Activated T-cell treated with anti-CD3 and anti-CD28 coated beads, Interleukin-2, amount 50 U/mL, for 4 hours (primary cell): ENCODE data around the gene IL9R. TPM values are rescaled to one million over a fixed set of nuclear protein-coding genes. Genes with fewer than 3 reads are reported as not detected.

Experiments used
- ATAC-seq, 2 donors: fragments of 200-7000 bp; cut with Tn5 transposase; one replicate each; pipeline ENCODE4 v1.10.0; 2021
- DNase-seq: peaks from one replicate; pipeline ENCODE4 v3.0.0-alpha.2; 2020
- H3K27me3 Mint-ChIP-seq: one replicate; pipeline ENCODE4 v1.8.0; 2021; ENCODE audit warnings: low read depth, mixed read lengths
- H3K36me3 Mint-ChIP-seq: one replicate; pipeline ENCODE4 v1.8.0; 2022; ENCODE audit warnings: mixed read lengths; ENCODE audit not compliant: insufficient read depth
- H3K4me1 Mint-ChIP-seq: one replicate; pipeline ENCODE4 v1.8.0; 2021; ENCODE audit warnings: low read depth, mixed read lengths
- H3K4me3 Mint-ChIP-seq: one replicate; pipeline ENCODE4 v1.8.0; 2021; ENCODE audit warnings: mild to moderate bottlenecking, moderate library complexity, mixed read lengths
- H3K9me3 Mint-ChIP-seq: one replicate; pipeline ENCODE4 v1.8.0; 2021; ENCODE audit warnings: mixed read lengths
- total RNA-seq, 3 donors: library from RNA; stranded (reverse); gene quantifications; one replicate each; pipeline ENCODE4 v1.2.1, GENCODE V29; 2021

Gene IL9R, protein sequence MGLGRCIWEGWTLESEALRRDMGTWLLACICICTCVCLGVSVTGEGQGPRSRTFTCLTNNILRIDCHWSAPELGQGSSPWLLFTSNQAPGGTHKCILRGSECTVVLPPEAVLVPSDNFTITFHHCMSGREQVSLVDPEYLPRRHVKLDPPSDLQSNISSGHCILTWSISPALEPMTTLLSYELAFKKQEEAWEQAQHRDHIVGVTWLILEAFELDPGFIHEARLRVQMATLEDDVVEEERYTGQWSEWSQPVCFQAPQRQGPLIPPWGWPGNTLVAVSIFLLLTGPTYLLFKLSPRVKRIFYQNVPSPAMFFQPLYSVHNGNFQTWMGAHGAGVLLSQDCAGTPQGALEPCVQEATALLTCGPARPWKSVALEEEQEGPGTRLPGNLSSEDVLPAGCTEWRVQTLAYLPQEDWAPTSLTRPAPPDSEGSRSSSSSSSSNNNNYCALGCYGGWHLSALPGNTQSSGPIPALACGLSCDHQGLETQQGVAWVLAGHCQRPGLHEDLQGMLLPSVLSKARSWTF
- total RNA-seq, result 1 to 10 TPM in 1 of 3 donors, under 1 TPM in 2; 0.82 to 2.0 (median 0.98) TPM

- H3K9me3 Mint-ChIP-seq, result no peaks in the 10 kb centered on the region
- H3K4me3 Mint-ChIP-seq, result peak within 1 kb of the TSS; percentile 35
- DNase-seq, result peak; percentile 32
- no peaks in the 10 kb centered on the region for H3K36me3 Mint-ChIP-seq
- ATAC-seq, result peak; percentile 86 to 89
- H3K4me1 Mint-ChIP-seq, result peaks cover 28% of the 10 kb centered on the region
- H3K27me3 Mint-ChIP-seq, result no peaks in the 10 kb centered on the region
Measured at GRCh38 chrX:155997436-155997835, at the start of gene IL9R. Gene IL9R, plus strand, starts transcription at chrX:155997696. Its CDS starts 64 bp downstream, at chrX:155997760.

- DNase-seq, result no peak
- ATAC-seq, result no peak
- peaks cover 1% of the 10 kb centered on the region for H3K27me3 Mint-ChIP-seq
- H3K4me3 Mint-ChIP-seq, result no peak overlapping the region
- no peaks in the 10 kb centered on the region for H3K4me1 Mint-ChIP-seq
- H3K9me3 Mint-ChIP-seq, result no peaks in the 10 kb centered on the region
- H3K36me3 Mint-ChIP-seq, result peaks cover 6% of the 10 kb centered on the region
Measured at GRCh38 chrX:155949098-155949497, 48.4 kb upstream of the IL9R start.

DNA sequence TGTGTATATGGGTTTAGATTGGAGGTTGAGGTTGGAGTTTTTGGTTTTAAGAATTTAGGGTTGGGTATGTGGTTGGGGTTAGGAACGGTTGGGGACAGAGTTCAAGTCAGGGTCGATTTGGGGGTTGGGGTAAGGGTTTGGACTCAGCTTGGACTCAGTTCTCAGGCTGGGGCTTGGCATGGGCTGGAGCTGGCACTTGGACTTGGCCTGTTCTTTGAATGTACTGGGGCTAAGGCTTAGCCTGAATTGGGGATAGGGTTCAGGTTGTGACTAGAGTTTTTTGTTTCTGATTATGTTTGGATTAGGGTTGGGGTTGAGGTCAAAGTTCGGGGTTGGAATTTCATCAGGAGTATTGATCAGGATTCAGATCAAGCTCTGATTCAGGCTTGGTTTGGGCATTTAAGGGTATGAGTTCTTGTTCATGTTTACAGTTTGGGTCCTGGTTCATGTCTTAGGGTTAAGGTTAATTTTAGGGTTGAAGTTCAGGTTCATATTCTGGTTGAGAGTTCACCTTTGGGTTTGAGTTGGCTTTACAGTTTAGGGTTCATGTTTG is 46.2 kb upstream of the IL9R start:
- Mint-ChIP-seq H3K9me3 (no peaks in the 10 kb centered on the region), H3K27me3 (peaks cover 2% of the 10 kb centered on the region), H3K4me1 (no peaks in the 10 kb centered on the region), H3K36me3 (peaks cover under 1% of the 10 kb centered on the region), H3K4me3 (no peak overlapping the region)
- ATAC-seq (no peak), DNase-seq (no peak)

DNA sequence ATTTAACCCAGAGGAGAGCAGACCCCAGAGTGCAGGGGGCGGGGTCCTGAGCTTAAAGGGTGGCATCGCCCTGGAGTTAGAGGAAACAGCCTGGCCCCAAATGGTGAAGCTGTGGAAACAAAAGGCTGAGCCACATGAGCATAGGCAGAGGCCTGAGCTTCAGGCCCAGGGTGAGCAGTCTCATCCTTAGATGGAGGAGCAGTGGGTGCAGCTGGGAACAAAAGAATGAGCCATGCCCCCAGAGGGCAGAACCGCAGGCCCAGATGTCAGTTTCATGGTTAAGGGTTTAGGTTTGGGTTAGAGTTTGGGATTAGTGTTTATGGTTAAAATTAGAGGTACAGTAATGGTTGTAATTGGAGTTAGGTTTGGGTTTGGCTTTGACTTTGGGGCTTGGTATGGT is 44.4 kb upstream of the IL9R start:
- DNase-seq (no peak), ATAC-seq (no peak)
- H3K9me3 Mint-ChIP-seq, result no peaks in the 10 kb centered on the region
- H3K4me3 Mint-ChIP-seq, result no peak overlapping the region
- no peaks in the 10 kb centered on the region for H3K36me3 Mint-ChIP-seq
- peaks cover 2% of the 10 kb centered on the region for H3K27me3 Mint-ChIP-seq
- H3K4me1 Mint-ChIP-seq, result no peaks in the 10 kb centered on the region

DNA sequence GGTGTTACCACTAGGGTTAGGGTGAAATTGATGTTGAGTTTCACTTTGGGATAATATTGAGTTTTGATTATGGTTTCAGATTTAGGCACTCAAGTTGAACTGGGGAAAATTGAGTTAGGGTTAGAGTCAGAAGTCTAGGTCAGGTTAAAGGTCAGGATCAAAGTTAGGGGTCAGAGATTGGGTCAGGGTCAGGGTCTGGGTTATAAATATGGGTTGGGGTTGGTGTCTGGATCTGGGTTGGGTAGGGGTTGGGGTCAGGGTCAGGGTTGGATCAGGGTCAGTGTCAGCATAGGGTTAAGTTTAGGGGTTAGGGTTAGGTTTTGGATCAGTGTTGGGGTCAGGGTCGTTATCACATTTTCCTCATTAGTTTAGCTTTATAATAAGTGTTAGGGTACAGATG is 42.7 kb upstream of the IL9R start:
- H3K36me3 Mint-ChIP-seq, result no peaks in the 10 kb centered on the region
- no peak overlapping the region for H3K4me3 Mint-ChIP-seq
- peaks cover 2% of the 10 kb centered on the region for H3K27me3 Mint-ChIP-seq
- no peak for ATAC-seq
- no peaks in the 10 kb centered on the region for H3K4me1 Mint-ChIP-seq
- H3K9me3 Mint-ChIP-seq, result no peaks in the 10 kb centered on the region
- DNase-seq, result no peak

- Mint-ChIP-seq H3K36me3 (no peaks in the 10 kb centered on the region), H3K4me1 (no peaks in the 10 kb centered on the region), H3K9me3 (no peaks in the 10 kb centered on the region), H3K4me3 (no peak overlapping the region), H3K27me3 (peaks cover 2% of the 10 kb centered on the region)
- DNase-seq, result no peak
- no peak for ATAC-seq
Measured at GRCh38 chrX:155956099-155956498, 41.4 kb upstream of the IL9R start.

- H3K9me3 Mint-ChIP-seq, result no peaks in the 10 kb centered on the region
- no peak overlapping the region for H3K4me3 Mint-ChIP-seq
- no peaks in the 10 kb centered on the region for H3K36me3 Mint-ChIP-seq
- no peaks in the 10 kb centered on the region for H3K4me1 Mint-ChIP-seq
- no peak for DNase-seq
- peaks cover 2% of the 10 kb centered on the region for H3K27me3 Mint-ChIP-seq
- ATAC-seq, result no peak
Measured at GRCh38 chrX:155956649-155957048, 40.8 kb upstream of the IL9R start.

GRCh38 chrX:155957843-155958242 is 39.7 kb upstream of the IL9R start:
- no peak for ATAC-seq
- Mint-ChIP-seq H3K4me1 (no peaks in the 10 kb centered on the region), H3K27me3 (peaks cover 2% of the 10 kb centered on the region), H3K9me3 (no peaks in the 10 kb centered on the region), H3K36me3 (no peaks in the 10 kb centered on the region), H3K4me3 (no peak overlapping the region)
- no peak for DNase-seq

GRCh38 chrX:155959018-155959587 is 38.4 kb upstream of the IL9R start:
- DNase-seq (no peak), ATAC-seq (no peak)
- Mint-ChIP-seq H3K4me1 (no peaks in the 10 kb centered on the region), H3K36me3 (no peaks in the 10 kb centered on the region), H3K27me3 (peaks cover 6% of the 10 kb centered on the region), H3K9me3 (peaks cover 6% of the 10 kb centered on the region), H3K4me3 (no peak overlapping the region)

DNA sequence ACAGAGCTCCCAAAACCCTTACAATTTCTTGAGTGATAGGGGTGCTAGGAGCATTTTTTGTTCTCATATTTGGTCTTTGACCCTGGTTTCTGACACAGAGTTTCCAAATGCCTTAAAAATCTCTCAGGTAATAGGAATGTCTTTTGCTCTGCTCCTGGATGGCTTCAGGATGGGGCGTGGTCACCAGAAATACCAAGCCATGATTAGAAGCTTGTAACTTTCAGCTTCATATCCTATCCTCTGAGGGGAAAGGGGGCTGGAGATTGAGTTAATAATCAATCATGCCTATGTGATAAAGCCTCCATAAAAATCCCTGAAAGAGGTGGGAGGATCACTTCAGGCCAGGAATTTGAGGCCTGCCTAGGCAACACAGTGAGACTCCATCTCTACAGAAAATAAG is 34.6 kb upstream of the IL9R start:
- Mint-ChIP-seq H3K36me3 (no peaks in the 10 kb centered on the region), H3K9me3 (peaks cover 16% of the 10 kb centered on the region), H3K4me3 (no peak overlapping the region), H3K4me1 (no peaks in the 10 kb centered on the region), H3K27me3 (peaks cover 6% of the 10 kb centered on the region)
- ATAC-seq (no peak), DNase-seq (no peak)

DNA sequence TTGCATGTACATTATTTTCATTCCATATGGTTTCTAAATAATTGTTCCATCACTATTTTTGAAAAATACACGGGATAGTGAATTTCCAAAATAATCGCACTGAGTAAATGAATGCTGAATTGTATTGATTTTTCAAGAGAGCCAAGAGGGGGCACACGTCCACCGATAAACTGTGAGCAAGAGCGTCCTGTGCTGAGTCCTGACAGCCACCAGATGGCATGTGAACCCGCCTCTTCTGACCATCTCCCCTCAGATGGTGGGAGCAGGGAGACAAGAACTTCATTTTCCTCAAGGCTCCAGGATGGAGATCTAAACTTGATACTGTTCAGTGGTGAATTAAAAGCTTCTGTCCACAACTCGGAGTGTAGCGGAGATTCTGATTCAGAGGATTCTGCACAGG is 30.6 kb upstream of the IL9R start:
- peaks cover 2% of the 10 kb centered on the region for H3K4me1 Mint-ChIP-seq
- H3K36me3 Mint-ChIP-seq, result no peaks in the 10 kb centered on the region
- peak; percentile 51 to 52 for ATAC-seq
- H3K27me3 Mint-ChIP-seq, result peaks cover 11% of the 10 kb centered on the region
- no peak for DNase-seq
- peaks cover 28% of the 10 kb centered on the region for H3K9me3 Mint-ChIP-seq
- H3K4me3 Mint-ChIP-seq, result no peak overlapping the region

- H3K4me3 Mint-ChIP-seq, result no peak overlapping the region
- peaks cover 11% of the 10 kb centered on the region for H3K27me3 Mint-ChIP-seq
- DNase-seq (no peak), ATAC-seq (no peak)
- peaks cover 28% of the 10 kb centered on the region for H3K9me3 Mint-ChIP-seq
- H3K36me3 Mint-ChIP-seq, result no peaks in the 10 kb centered on the region
- peaks cover 2% of the 10 kb centered on the region for H3K4me1 Mint-ChIP-seq
Measured at GRCh38 chrX:155967653-155968325, 29.7 kb upstream of the IL9R start.

DNA sequence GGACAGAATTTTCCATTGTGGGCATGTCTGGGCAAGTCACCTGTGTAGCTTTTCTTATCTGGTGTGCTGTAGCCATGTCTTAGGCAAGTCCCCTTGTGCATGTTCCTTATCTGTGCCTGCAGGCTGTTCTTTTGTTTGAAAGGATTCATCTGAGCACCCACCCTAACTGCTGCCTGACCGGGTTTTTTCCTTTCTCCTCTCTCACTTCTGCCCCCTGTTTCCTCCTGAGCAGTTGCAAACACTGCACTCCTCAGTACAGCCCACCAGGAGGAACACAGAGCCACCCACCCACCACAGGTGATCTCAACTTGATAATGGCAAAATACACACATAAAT is 29.2 kb upstream of the IL9R start:
- Mint-ChIP-seq H3K27me3 (peaks cover 11% of the 10 kb centered on the region), H3K36me3 (no peaks in the 10 kb centered on the region), H3K4me1 (peaks cover 2% of the 10 kb centered on the region), H3K4me3 (no peak overlapping the region), H3K9me3 (peaks cover 28% of the 10 kb centered on the region)
- ATAC-seq (no peak), DNase-seq (no peak)

DNA sequence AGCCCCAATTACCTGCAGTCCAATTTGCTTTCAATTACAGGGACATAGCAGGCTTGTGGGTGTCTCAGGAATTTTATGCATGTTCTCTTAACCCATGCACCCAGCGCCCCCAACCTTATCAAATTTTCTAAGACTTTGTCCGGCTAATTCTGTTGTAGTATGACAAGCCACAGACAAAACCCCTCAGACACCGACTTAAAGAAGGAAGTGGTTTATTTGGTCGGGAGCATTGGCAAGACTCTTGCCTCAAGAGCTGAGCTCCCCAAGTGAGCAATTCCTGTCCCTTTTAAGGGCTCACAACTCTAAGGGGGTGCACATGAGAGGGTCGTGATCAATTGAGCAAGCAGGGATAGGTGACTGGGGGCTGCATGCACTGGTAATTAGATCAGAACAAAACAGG is 28.7 kb upstream of the IL9R start:
- DNase-seq, result no peak
- Mint-ChIP-seq H3K36me3 (no peaks in the 10 kb centered on the region), H3K27me3 (peaks cover 9% of the 10 kb centered on the region), H3K4me3 (no peak overlapping the region), H3K4me1 (peaks cover 2% of the 10 kb centered on the region), H3K9me3 (peaks cover 25% of the 10 kb centered on the region)
- ATAC-seq, result no peak
